H9 (cell line): ENCODE measurements around the gene SLC12A8. TPM values are rescaled to one million over a fixed set of nuclear protein-coding genes. Genes with fewer than 3 reads are reported as not detected.

Experiments
- DNase-seq: peaks from one replicate; pipeline ENCODE4 v3.0.0-alpha.2; 2017
- H2AFZ ChIP-seq: one replicate; pipeline ENCODE4 v1.6.1; 2013; ENCODE audit warnings: mild to moderate bottlenecking, low read length, control low read depth, moderate library complexity
- H2AK5ac ChIP-seq: 2 replicates; pipeline ENCODE4 v1.6.1; 2013; ENCODE audit warnings: low read length, control low read depth, mixed read lengths; ENCODE audit not compliant: insufficient read length
- H2BK120ac ChIP-seq: one replicate; pipeline ENCODE4 v1.6.1; 2013; ENCODE audit warnings: low read depth, mild to moderate bottlenecking, low read length, control low read depth, inconsistent platforms; ENCODE audit not compliant: poor library complexity, severe bottlenecking
- H2BK12ac ChIP-seq: 2 replicates; pipeline ENCODE4 v1.6.1; 2013; ENCODE audit warnings: low read length, control low read depth, mixed read lengths, low read depth; ENCODE audit not compliant: insufficient read length
- H2BK15ac ChIP-seq: 2 replicates; pipeline ENCODE4 v1.6.1; 2013; ENCODE audit warnings: low read depth, low read length, control low read depth
- H2BK20ac ChIP-seq: one replicate; pipeline ENCODE4 v1.6.1; 2013; ENCODE audit warnings: low read depth, mild to moderate bottlenecking, low read length, control low read depth, inconsistent platforms; ENCODE audit not compliant: poor library complexity, severe bottlenecking
- H2BK5ac ChIP-seq: 2 replicates; pipeline ENCODE4 v1.6.1; 2013; ENCODE audit warnings: low read length, control low read depth, mixed read lengths; ENCODE audit not compliant: insufficient read length
- H3K14ac ChIP-seq: 2 replicates; pipeline ENCODE4 v1.6.1; 2013; ENCODE audit warnings: low read length, control low read depth; ENCODE audit not compliant: insufficient read depth
- H3K18ac ChIP-seq: 2 replicates; pipeline ENCODE4 v1.6.1; 2013; ENCODE audit warnings: low read depth, mild to moderate bottlenecking, mixed read lengths, low read length, control low read depth; ENCODE audit not compliant: insufficient read length
- H3K23ac ChIP-seq: 2 replicates; pipeline ENCODE4 v1.6.1; 2013; ENCODE audit warnings: low read length, control low read depth, mixed read lengths, low read depth; ENCODE audit not compliant: insufficient read length
- H3K23me2 ChIP-seq: 2 replicates; pipeline ENCODE4 v1.6.1; 2013; ENCODE audit warnings: low read depth, mild to moderate bottlenecking, mixed read lengths, low read length, control low read depth; ENCODE audit not compliant: insufficient read length, poor library complexity, severe bottlenecking
- H3K27ac ChIP-seq: 2 replicates; pipeline ENCODE4 v1.5.1; 2013; ENCODE audit warnings: low read length, control low read depth, mixed read lengths, low read depth; ENCODE audit not compliant: insufficient read length
- H3K27me3 ChIP-seq: 2 replicates; pipeline ENCODE4 v1.6.1; 2013; ENCODE audit warnings: low read length, control low read depth, inconsistent platforms; ENCODE audit not compliant: insufficient read depth
- H3K4ac ChIP-seq: 2 replicates; pipeline ENCODE4 v1.6.1; 2013; ENCODE audit warnings: low read depth, mild to moderate bottlenecking, control low read depth, inconsistent platforms, low read length, moderate library complexity
- H3K4me1 ChIP-seq: 2 replicates; pipeline ENCODE4 v1.6.1; 2013; ENCODE audit warnings: low read length, control low read depth, inconsistent platforms; ENCODE audit not compliant: insufficient read depth
- H3K4me2 ChIP-seq: 2 replicates; pipeline ENCODE4 v1.6.1; 2013; ENCODE audit warnings: low read length, control low read depth, mixed read lengths; ENCODE audit not compliant: insufficient read length, insufficient read depth
- H3K56ac ChIP-seq: 2 replicates; pipeline ENCODE4 v1.6.1; 2013; ENCODE audit warnings: low read depth, mild to moderate bottlenecking, mixed read lengths, low read length, control low read depth; ENCODE audit not compliant: insufficient read length
- H3K79me1 ChIP-seq: 2 replicates; pipeline ENCODE4 v1.6.1; 2013; ENCODE audit warnings: low read depth, mild to moderate bottlenecking, moderate library complexity, low read length, control low read depth, inconsistent platforms; ENCODE audit not compliant: insufficient read depth, poor library complexity, severe bottlenecking
- H3K79me2 ChIP-seq: 2 replicates; pipeline ENCODE4 v1.6.1; 2013; ENCODE audit warnings: low read length, control low read depth, inconsistent platforms; ENCODE audit not compliant: insufficient read depth
- H3K9ac ChIP-seq: 2 replicates; pipeline ENCODE4 v1.6.1; 2013; ENCODE audit warnings: low read length, control low read depth, mixed read lengths; ENCODE audit not compliant: insufficient read length; ENCODE audit errors: extremely low read depth
- H3K9me3 ChIP-seq: one replicate; pipeline ENCODE4 v1.6.1; 2013; ENCODE audit warnings: low read depth, low read length, inconsistent platforms; ENCODE audit not compliant: control insufficient read depth
- H3T11ph ChIP-seq: one replicate; pipeline ENCODE4 v1.6.1; 2013; ENCODE audit warnings: mild to moderate bottlenecking, low read length, control low read depth, inconsistent platforms
- H4K20me1 ChIP-seq: one replicate; pipeline ENCODE4 v1.6.1; 2013; ENCODE audit not compliant: control insufficient read depth, insufficient read length, insufficient read depth
- H4K5ac ChIP-seq: 2 replicates; pipeline ENCODE4 v1.6.1; 2013; ENCODE audit warnings: low read depth, mild to moderate bottlenecking, mixed read lengths, low read length, control low read depth; ENCODE audit not compliant: insufficient read length
- H4K8ac ChIP-seq: replicated peaks from 2 replicates; pipeline ENCODE4 v1.6.1; 2013; ENCODE audit warnings: low read length, control low read depth, mixed read lengths, low read depth; ENCODE audit not compliant: insufficient read length
- H4K91ac ChIP-seq: 2 replicates; pipeline ENCODE4 v1.6.1; 2013; ENCODE audit warnings: low read depth, mild to moderate bottlenecking, moderate library complexity, mixed read lengths, low read length, control low read depth; ENCODE audit not compliant: insufficient read length
- H3K27ac Mint-ChIP-seq, 3 experiments: 2 replicates in 2 of 3; 3 replicates in 1 of 3; pipeline ENCODE4 v1.8.0; 2020 to 2021; ENCODE audit warnings: mixed read lengths in 3 of 3, mild to moderate bottlenecking in 1 of 3, moderate library complexity in 1 of 3
- H3K27me3 Mint-ChIP-seq: 2 replicates; pipeline ENCODE4 v1.8.0; 2021; ENCODE audit warnings: low read depth, mild to moderate bottlenecking, moderate library complexity, mixed read lengths
- H3K36me3 Mint-ChIP-seq, 3 experiments: 2 replicates in 2 of 3; 3 replicates in 1 of 3; pipeline ENCODE4 v1.8.0; 2020 to 2021; ENCODE audit warnings: low read depth in 3 of 3, mixed read lengths in 3 of 3; ENCODE audit not compliant: insufficient read depth in 1 of 3
- H3K4me1 Mint-ChIP-seq, 2 experiments: 2 replicates each; pipeline ENCODE4 v1.8.0; 2020; ENCODE audit warnings: mixed read lengths in 2 of 2
- H3K4me3 Mint-ChIP-seq, 2 experiments: 2 replicates in 1 of 2; 3 replicates in 1 of 2; pipeline ENCODE4 v1.8.0; 2020 to 2021; ENCODE audit warnings: mild to moderate bottlenecking in 2 of 2, mixed read lengths in 2 of 2, moderate library complexity in 1 of 2
- H3K9me3 Mint-ChIP-seq, 2 experiments: 2 replicates in 1 of 2; 3 replicates in 1 of 2; pipeline ENCODE4 v1.8.0; 2020; ENCODE audit warnings: mild to moderate bottlenecking in 2 of 2, mixed read lengths in 2 of 2, moderate library complexity in 1 of 2
- CTCF ChIP-seq: fragments of 200-600 bp; sonication (generic); conservative IDR thresholded peaks from 3 replicates; pipeline ENCODE4 v1.8.0; 2021; ENCODE audit warnings: antibody characterized with exemption, mild to moderate bottlenecking
- whole genome bisulfite sequencing: extraction: QIAGEN DNeasy Blood & Tissue Kit; methylation state at CpG from one replicate; pipeline ENCODE4 v1.1.7; 2013; ENCODE audit warnings: missing lambda C conversion rate, low lambda C conversion rate, mixed read lengths; ENCODE audit not compliant: insufficient read length; ENCODE audit errors: extremely low coverage; 5-methylcytosine and 5-hydroxymethylcytosine counted together
- total RNA-seq: library from RNA; stranded (reverse); gene quantifications from 2 replicates; pipeline ENCODE4 v1.2.1, GENCODE V29; 2021

Gene SLC12A8
- total RNA-seq, 1 experiment from 2014 or later: 8.2 TPM

- H3K36me3 Mint-ChIP-seq: peaks cover 0 to 4% (median 2%) of the 10 kb centered on the region in 3 experiments; a peak in 3 of 7 replicates
- Histone ChIP-seq H2BK15ac (no peak overlapping the region), H3K4ac (no peak overlapping the region), H3K18ac (no peak overlapping the region), H4K5ac (no peak overlapping the region), H2BK120ac (no peak overlapping the region), H3K79me2 (no peaks in the 10 kb centered on the region), H4K91ac (no peak overlapping the region), H3T11ph (no peak overlapping the region), H3K9me3 (no peaks in the 10 kb centered on the region), H3K23ac (no peak overlapping the region), H2BK5ac (no peak overlapping the region), H3K56ac (no peak overlapping the region), H4K8ac (no peak overlapping the region), H3K4me1 (peaks cover 3% of the 10 kb centered on the region; the same call in 1 of the 2 replicates), H2AFZ (no peak overlapping the region), H2AK5ac (no peak overlapping the region), H2BK20ac (no peak overlapping the region), H2BK12ac (no peak overlapping the region), H3K9ac (no peak overlapping the region), H3K4me2 (no peak overlapping the region), H3K23me2 (no peaks in the 10 kb centered on the region), H3K79me1 (no peaks in the 10 kb centered on the region), H3K14ac (no peak overlapping the region), H4K20me1 (no peaks in the 10 kb centered on the region), H3K27ac (no peak overlapping the region), H3K27me3 (no peaks in the 10 kb centered on the region)
- TF ChIP-seq CTCF: no peak
- no peaks in the 10 kb centered on the region for H3K27me3 Mint-ChIP-seq
- no peak overlapping the region for H3K4me3 Mint-ChIP-seq
- WGBS: no CpG with 5 or more reads among the region's 2 CpGs
- peaks cover 17 to 19% of the 10 kb centered on the region in 2 experiments for H3K4me1 Mint-ChIP-seq
- H3K9me3 Mint-ChIP-seq: no peaks in the 10 kb centered on the region
- H3K27ac Mint-ChIP-seq: no peak overlapping the region
- DNase-seq: no peak
These were observed 166.6 kb downstream of the SLC12A8 start for GRCh38 chr3:125045965-125046364.
